Forelimb muscle (tissue), 1 donor: Measurements from ENCODE around the gene PODXL2. TPM values are rescaled to one million over a fixed set of nuclear protein-coding genes. Genes with fewer than 3 reads are reported as not detected.
A peak's percentile ranks its signal among the peaks of the same experiment; 100 is the strongest.
"Not testable (repeated sequence)": the region's sequence is repeated elsewhere in the genome, so short reads cannot be mapped to it uniquely, and the experiment has no call there.

ENCODE experiments used
- DNase-seq: peaks from one replicate; pipeline ENCODE4 v3.0.0-alpha.2; 2013; ENCODE audit warnings: low read depth
- polyA plus RNA-seq: library from polyadenylated mRNA; unstranded; fragments of 120-200 nt; gene quantifications from one replicate; pipeline ENCODE4 v1.2.1, GENCODE V29; 2013; ENCODE audit not compliant: insufficient read length

The PODXL2 gene
- polyA plus RNA-seq, 1 donor, result 5.0 TPM

GRCh38 chr3:127689266-127689860, 60.4 kb downstream of the PODXL2 start:
- DNase-seq, result no peak

GRCh38 chr3:127690106-127690505, 61.1 kb downstream of the PODXL2 start:
- DNase-seq, result no peak

DNA sequence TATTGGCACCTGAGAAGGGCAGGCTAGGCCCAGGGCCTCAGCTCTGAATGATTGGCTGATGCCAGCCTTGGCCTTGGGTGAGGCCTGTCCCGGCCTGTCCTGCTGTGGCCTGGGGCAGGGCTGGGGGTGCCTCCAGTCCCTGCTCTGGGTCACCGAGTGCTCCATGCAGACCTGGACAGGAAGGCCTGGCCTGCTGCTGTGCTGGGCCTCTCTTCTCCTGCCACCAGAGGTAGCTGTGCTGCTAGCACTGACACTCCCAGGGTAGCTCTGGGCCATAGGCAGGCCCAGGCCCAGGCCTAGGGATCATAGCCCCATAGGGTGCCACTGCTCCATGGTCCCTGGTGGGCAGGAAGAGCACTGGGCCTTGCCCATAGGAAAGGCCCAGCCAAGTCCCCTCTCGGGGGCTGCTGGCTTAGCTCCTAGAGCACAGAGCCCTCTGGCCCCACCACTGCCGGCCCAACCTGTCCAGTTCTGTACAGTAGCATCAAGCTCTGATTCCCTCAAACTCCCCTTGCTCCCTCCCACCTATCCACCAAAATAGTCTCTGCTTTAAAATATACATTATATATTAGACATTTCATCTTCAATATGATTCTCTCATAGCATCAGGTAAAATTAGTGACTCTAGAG, 62.0 kb downstream of the PODXL2 start:
- DNase-seq, result no peak

DNA sequence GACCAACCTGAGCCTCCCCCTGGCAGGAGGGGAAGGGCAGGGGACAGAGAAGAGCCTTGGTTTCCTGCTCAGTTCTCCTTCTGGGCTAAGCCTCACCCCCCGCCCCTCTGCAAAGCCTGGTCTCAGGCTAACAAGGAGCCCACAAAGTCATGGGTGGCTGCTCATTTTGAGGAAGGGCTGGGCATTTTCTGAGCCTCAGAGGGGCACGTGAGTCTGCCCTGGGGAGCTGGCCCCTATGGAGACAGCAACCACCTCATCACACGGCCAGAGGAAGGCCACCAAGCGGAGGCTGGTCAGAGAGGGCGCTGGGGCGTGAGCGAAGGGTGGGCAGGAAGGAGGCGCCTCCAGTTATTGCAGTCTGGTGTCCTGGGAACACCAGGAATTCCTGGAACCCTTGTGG, 62.5 kb downstream of the PODXL2 start:
- no peak for DNase-seq

GRCh38 chr3:127691974-127692373, 63.0 kb downstream of the PODXL2 start:
- DNase-seq, result no peak

GRCh38 chr3:127692501-127693335, 63.7 kb downstream of the PODXL2 start:
- no peak for DNase-seq

- no peak for DNase-seq
Observed at GRCh38 chr3:127693336-127693843, 64.4 kb downstream of the PODXL2 start.

DNA sequence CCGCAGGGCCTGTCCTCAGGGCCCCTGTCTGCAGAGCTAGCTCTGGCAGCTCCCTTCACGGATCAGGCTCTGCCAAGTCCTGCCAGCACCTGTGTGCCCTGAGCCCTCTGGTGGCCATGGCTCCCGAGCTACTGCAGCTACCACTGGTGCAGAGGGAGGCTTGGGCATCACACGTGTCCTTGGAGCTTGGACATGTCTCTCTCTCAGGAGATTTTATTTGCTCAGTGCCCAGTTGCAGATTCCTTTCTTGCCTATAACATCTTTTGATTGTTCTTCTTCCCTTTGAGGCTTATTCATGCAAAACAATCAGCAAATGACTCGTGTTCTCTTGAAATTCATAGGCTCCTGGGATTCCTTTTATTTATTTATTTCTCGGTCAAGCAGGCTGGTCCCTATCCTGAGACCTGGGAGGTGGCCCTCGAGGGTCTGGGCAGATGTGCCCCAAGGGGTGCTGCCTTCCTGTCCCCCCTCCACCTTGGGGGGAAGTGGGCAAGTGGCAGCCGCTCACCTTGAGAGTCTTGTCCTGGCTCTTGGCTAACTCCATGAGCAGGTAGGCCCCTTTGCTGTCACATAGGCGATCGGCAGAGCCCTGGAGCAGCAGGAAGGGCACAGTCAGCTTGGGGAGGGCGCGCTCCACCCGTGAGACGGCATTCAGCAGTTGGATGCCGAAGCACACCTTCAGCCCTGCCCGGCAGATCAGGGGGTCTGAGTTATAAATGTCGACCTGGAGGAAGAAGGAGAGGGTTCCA, 65.7 kb downstream of the PODXL2 start:
- no peak for DNase-seq

DNA sequence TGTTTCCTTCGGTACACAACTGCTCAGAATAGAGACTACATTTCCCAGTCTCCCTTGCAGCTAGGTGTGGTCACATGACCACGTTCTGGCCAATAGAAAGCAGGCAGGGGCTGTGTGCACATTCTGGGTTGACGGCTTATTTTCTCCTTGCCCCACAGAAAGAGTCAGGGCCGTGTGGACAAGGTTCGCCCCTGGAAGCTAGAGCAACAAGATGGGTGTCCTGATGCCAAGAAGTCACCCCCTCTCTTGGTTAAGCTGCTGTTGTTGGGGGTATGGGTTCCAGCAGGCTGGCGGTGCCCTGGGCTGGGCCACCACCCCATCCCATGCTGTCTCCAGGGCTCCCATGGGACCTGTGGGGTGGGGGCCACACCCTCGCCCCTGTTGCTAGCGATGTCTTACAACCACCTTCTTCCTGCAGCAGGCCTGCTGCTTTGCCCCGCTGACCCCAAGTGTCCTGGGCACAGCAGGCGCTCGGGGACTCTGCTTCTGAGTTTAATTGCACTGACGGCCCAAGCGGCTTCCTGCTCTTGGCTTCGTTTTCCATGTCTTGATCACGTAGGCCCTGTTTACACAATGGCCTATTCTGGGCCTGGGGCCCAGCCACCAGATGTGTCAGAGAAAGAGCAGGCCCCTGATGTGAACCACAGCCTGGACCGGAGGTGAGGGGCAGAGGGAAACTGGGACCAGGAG, 68.7 kb downstream of the PODXL2 start:
- DNase-seq, result peak; percentile 93

GRCh38 chr3:127698286-127698685, 69.3 kb downstream of the PODXL2 start:
- DNase-seq, result no peak

DNA sequence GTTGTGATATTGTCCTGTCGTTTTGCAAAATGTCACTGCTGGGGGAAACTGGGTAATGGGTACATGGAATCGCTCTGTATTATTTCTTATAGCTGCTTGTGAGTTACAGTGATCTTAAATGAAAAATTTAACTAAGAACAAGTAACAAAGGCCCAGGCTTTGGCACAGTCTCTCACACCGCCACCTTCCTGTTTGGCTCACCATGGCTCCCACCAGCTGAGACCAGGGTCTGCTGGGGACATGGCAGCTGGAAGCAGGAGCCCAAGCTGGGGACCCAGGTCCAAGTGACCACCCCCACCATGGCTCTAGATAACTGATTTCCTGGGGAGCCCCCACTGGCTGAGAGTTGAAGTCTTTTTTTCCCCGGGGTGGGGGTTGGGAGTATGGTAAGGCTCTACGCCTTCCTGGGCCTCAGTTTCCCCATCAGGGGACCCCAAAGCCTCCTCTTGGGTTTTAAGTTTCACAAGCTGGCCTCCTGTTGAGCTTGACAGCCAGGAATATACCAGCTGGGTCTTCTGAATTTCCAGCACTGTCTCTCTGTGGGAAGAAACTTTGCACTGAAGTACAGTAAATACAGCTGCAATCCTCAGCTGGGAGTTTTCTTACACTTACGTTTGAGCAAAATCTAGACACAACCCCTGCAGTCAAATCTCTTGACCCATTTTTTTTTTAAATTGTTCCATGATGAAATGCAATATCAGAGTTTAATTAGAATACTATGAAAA, 69.9 kb downstream of the PODXL2 start:
- peak; percentile 70 for DNase-seq

- DNase-seq, result no peak
Observed at GRCh38 chr3:127699416-127700300, 70.7 kb downstream of the PODXL2 start.

DNA sequence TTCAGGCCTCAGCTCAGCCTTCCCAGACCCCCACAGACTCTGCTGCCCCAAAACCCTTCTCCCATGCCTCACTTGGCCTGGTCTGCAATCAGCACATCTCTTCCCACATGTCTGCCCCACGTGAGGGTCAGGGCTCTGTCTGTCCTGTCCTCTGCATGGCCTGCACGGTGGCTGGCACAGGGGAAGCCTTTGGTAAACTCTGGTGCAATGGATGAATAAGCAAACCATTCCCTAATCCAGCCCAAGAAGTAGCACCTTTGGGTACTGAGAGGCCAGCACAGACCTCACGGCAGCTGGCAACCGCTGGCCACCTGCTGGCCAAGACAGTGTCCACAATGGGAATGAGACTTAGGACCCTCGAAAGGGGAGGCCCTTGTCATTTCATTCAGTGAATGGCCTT, 71.4 kb downstream of the PODXL2 start:
- no peak for DNase-seq

DNA sequence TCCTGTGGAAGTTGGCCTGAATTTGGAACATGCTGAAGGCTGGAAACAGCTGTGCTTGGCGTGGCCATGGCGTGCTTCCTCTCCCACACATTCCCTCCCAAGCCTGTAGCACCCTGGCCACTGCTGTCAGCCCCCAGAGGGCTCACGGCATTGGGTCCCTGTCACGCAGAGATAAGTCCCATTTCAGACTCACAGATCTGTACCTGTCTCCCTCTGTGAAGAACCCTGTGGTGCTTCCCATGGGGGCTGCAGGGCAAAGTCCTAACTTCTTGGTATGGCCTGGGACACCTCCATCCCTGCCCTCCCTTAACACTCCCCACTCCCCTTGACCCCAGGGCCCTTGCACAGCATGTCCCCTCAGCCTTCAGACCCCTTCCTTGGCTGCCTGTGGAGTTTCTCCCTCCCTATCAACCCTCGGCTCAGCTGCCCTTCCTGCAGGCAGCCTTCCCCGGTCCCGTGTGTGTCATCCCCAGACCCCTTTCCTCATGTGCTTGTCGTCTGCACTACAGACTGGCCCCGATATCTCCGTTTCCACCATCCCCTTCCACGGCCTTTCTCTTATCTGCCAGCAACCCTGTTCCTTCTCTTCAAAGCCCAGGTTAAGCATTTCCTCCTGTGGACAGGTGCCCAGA, 72.4 kb downstream of the PODXL2 start:
- no peak for DNase-seq

- DNase-seq, result no peak
Observed at GRCh38 chr3:127702151-127702578, 73.2 kb downstream of the PODXL2 start.

DNA sequence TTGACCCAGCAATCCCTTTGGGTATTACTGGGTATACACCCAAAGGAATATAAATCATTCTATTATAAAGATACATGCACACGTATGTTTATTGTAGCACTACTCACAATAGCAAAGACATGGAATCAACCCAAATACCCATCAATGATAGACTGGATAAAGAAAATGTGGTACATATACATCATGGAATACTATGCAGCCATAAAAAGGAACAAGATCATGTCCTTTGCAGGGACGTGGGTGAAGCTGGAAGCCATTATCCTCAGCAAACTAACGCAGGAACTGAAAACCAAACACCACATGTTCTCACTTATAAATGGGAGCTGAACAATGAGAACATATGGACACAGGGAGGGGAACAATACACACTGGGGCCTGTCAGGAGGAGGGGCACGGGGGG, 75.9 kb downstream of the PODXL2 start:
- not testable (repeated sequence) for DNase-seq

GRCh38 chr3:127706312-127706711, 77.3 kb downstream of the PODXL2 start:
- DNase-seq, result no peak

GRCh38 chr3:127706785-127707351, 77.9 kb downstream of the PODXL2 start:
- DNase-seq, result no peak
